ENCODE measurements around the gene CREG2.

The CREG2 gene

GRCh38 chr2:101388232-101388631 lies 929 bp upstream of the CREG2 start:
- TF ChIP-seq CTCF (IDR thresholded peaks at IDR 0.05; ENCODE audit: extremely low read depth, missing control alignments) = no peak
- DNase-seq (ENCODE audit: low spot score) = no peak

GRCh38 chr2:101386599-101387150 lies 628 bp downstream of the CREG2 start:
- no peak for TF ChIP-seq CTCF (IDR thresholded peaks at IDR 0.05; ENCODE audit: extremely low read depth, missing control alignments)
- DNase-seq (ENCODE audit: low spot score) = no peak

GRCh38 chr2:101383016-101383541 lies 4.2 kb downstream of the CREG2 start:
- TF ChIP-seq CTCF (IDR thresholded peaks at IDR 0.05; ENCODE audit: extremely low read depth, missing control alignments) = no peak
- DNase-seq (ENCODE audit: low spot score) = no peak

- TF ChIP-seq CTCF (IDR thresholded peaks at IDR 0.05; ENCODE audit: extremely low read depth, missing control alignments) = no peak
- no peak for DNase-seq (ENCODE audit: low spot score)
These were observed 4.9 kb downstream of the CREG2 start for GRCh38 chr2:101382442-101382841.

GRCh38 chr2:101380376-101380775 lies 6.9 kb downstream of the CREG2 start:
- TF ChIP-seq CTCF (IDR thresholded peaks at IDR 0.05; ENCODE audit: extremely low read depth, missing control alignments) = no peak
- no peak for DNase-seq (ENCODE audit: low spot score)

- no peak for DNase-seq (ENCODE audit: low spot score)
- no peak for TF ChIP-seq CTCF (IDR thresholded peaks at IDR 0.05; ENCODE audit: extremely low read depth, missing control alignments)
These were observed 8.2 kb downstream of the CREG2 start for GRCh38 chr2:101379091-101379490.

- no peak for TF ChIP-seq CTCF (IDR thresholded peaks at IDR 0.05; ENCODE audit: extremely low read depth, missing control alignments)
- no peak for DNase-seq (ENCODE audit: low spot score)
These were observed 11.7 kb downstream of the CREG2 start for GRCh38 chr2:101375653-101376052.
